HG03066 (cell line): ENCODE data around the gene YWHAQ.

Source experiments
- ATAC-seq: cut with Tn5 transposase; IDR thresholded peaks from one replicate; pipeline ENCODE4 v1.9.1; 2021; ENCODE audit warnings: low read depth; ENCODE audit not compliant: unreplicated experiment

Gene YWHAQ

DNA sequence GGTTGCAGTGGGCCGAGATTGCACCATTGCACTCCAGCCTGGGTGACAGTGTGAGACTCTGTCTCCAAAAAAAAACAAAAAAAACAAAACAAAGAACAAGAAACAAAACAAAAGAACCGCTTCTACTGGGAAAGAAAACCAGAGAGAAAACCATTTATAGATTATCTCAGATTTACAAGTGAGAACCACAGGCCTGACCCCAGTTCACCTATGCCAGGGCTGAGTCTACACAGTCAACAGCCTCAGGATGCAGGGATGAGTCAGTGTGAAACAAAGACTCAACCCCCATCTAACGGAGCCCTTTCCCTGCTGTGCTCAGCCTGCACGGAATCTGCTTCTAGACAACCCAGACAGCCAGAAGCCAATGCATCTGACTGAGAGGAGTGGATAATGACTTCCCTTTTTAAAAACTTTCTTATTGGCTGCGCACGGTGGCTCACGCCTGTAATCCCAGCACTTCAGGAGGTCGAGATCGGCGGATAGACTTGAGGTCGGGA, 25.5 kb upstream of the YWHAQ start:
- peak; percentile 92 for ATAC-seq

DNA sequence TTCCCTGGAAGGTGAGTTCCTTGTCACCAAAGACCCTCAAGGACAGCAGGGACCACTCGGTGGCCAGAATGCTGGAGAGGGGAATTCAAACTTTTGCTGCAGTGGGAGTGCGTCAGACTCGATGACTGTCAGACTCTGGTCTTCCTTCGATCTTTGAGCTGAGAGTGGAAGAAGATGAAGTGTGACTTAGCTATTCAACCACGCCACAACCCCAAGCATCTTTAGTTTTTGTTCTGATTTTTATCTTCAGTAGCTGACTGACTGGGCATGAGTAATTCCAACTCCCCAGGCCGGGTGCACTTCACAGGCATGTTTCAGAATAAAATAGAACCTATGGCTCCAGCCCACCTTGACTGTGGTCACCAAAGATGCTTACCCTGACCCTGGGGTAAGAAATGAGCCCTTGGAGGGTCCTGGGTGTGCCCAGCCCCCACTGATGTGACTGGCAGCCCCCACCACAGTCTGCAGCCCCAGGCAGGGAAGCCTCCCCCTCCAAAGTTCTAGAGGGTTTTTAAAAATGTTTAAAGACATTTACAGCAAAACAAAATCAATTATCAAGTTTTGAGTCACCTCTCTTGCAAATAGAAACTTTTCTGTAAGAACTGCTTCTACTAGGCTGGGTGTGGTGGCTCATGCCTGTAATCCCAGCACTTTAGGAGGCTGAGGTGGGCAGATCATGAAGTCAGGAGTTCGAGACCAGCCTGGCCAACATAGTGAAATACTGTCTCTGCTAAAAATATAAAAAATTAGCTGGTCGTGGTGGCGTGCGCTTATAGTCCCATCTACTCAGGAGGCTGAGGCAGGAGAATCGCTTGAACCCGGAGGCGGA, 24.9 kb upstream of the YWHAQ start:
- ATAC-seq = peak; percentile 33

DNA sequence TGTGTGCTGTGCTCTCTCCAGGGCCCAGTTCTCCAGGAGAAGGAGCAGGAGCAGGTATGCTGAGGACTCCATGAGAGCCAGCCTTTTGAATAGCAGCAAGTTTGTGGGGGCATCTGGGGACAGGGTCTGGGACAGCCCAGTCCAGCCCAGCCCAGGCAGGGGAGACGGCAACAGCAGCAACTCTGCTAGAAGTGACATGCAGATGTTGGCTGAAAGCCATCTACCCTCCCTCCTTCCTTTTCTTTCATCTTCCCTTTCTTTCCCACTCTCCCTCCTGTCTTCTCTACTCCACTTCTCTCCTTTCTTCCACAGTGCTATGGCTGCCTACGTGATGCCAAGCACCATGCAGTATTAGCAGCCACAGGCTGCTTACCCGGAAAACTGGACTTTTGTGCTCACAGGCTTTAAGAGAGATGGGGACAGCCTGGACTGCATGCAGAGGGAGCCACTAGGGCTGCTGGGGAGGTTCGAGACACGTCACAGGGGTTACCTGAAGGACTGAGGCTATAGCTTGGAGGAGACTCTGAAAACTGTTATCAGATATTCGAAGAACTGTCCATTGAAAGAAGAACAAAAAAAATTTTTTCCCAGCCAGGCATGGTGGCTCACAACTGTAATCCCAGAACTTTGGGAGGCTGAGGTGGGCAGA, 23.8 kb upstream of the YWHAQ start:
- no peak for ATAC-seq

DNA sequence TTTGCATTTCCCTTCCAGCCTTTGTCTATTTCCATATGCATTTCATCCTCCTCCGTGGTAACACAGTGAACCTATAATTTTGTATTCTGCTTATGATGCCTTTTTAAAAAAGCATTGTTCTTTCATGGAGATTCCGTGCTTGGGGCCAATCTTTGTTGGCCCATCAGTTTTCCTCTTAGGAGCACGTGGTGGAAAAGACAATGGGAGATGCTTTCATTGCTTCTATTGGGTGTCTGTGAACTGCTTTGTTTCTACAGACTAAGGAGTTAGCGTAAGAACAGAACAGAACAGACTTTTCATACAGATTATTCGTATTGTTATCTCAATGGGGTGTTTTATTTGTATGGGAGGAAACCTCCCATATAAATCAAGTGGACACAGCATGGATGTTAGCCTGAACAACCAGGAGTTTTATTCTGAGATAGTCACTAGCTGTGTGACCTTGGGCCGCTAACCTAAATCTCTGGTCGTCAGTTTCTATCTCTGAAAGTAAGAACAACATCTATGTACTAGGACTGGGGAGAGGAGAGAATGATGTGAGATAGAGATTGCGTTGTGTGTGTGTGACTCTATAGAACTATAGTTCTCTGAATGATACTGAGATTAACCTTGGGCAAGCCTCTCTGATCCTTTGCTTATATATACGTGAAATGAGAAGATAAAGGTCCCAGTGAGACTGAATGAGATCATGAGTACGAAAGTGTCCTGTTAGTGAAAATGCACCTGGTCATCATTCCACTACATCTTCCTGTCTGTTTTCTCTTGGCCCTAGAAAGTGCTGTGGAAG, 22.9 kb upstream of the YWHAQ start:
- ATAC-seq = no peak

DNA sequence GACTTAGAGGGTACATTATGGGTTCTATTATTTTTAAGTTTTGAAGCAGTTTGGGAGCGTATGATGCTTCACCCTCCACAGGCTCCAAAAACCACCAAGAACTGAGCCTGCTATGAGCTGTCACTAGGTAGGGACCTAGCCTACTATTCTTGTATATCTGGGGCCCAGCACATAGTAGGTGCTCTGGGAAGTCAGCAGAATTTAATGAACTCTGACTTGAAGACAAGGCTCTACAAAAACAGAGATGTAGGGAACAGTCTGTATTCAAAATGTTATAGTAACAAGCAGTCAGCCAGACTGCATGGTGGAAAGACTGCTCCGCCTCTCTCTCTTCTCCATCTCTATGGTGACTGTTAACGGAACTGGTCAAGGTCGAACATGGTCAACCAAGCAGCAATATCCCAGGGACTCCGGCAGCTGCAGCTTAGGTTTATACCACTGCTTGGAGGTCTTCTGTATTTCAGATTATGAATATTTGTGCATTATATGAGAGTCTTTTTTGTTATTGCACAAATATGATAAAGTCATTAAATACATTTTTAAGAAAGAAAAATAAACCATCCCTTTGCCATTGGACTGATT, 22.2 kb upstream of the YWHAQ start:
- no peak for ATAC-seq

DNA sequence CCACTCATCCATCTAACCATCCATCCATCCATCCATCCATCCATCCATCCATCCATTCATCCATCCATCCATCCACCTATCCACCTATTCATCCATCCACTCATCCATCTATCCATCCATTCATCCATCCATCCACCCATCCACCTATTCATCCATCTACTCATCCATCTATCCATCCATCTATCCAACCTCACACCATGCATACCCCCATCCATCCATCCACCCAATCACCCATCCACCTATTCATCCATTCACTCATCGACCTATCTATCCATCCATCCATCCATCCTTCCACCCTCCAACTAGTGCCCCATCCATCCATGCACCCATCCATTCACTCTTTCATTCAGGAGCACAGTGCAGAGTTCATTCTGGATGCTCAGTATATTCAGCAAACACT, 21.5 kb upstream of the YWHAQ start:
- no peak for ATAC-seq

DNA sequence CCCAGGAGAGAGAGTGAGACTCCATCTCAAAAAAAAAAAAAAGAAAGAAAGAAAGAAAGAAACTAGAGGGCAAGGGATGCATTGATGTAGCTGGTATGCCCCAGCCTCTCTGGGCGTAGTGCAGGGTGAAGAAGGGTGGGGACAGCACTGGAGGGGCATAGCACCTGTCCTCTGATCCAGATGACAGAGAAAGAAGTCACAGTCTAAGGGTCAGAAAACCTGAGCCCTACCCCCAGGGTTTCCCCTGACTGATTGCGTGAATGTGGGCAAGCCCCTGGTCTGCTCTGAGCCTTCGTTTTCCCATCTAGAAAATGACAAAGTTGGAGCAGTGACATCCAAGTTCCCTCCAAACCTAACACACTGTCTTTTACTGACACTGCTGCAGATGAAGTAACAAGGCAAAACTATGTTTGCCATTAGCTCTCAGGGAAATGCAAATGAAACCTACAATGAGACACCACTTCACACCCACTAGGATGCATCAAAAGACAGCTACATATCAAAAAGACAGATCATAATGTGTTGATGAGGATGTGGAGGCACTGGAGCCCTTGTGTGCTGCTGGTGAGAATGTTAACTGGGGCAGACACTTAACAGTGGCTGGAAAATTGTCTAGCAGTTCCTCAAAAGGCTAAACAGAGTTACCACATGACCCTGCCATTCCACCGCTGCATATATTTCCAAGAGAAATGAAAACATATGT, 19.5 kb upstream of the YWHAQ start:
- ATAC-seq = no peak

DNA sequence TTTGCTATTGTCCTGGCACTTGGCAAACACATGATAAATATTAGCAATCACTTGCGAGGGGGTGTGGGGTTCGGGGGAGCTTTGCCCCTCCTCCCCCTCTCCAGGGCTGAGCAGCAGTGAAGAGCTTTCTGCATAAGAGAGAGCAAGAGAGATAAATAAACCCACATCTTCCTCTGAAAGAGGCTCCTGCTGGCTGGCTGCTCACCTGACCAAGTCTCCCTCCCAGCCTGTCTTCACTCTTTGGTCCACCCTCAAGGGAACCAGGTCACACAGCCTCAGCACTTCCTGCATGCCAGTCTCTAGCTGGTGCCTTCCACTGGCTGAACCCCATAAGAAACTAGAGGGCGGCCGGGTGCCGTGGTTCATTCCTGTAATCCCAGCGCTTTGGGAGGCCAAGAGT, 18.5 kb upstream of the YWHAQ start:
- no peak for ATAC-seq

DNA sequence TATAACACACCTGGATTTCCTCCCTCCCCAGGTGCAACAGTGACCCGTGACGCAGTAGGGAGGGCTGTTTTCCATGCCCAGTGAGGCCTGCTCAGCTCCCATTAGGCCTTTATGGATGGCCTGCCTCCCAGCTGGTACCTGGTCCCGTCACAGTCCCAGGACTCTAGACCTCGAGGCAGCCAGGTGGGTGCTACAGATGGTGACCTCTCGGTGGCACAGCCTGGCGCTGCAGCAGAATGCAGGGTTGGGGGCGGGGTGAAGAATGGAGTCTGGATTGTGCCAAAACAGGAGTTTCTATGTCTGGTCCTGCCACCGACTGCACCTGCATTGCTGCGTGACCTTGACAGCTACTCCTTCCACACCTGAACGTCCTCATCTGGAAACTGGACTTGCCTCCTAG, 18.0 kb upstream of the YWHAQ start:
- no peak for ATAC-seq

DNA sequence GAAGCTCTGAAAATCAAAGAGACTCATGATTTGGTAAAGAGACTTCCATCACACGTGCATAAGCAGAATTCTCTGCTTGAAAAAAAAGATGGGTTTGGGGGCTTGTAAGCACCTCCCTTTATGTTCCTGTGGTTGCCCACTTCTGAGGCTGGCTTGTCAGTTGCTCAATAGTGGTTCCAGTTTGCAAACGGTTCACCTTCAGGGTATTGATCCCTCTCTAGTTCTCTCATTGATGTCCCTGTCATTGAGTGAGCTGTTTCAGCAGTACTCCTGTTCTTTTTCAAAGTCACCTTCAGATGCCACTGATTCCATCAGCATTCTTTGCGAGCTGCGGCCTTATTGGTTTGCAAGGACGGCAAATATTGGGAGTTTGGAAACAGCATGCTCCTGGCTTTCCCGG, 17.1 kb upstream of the YWHAQ start:
- ATAC-seq = no peak

DNA sequence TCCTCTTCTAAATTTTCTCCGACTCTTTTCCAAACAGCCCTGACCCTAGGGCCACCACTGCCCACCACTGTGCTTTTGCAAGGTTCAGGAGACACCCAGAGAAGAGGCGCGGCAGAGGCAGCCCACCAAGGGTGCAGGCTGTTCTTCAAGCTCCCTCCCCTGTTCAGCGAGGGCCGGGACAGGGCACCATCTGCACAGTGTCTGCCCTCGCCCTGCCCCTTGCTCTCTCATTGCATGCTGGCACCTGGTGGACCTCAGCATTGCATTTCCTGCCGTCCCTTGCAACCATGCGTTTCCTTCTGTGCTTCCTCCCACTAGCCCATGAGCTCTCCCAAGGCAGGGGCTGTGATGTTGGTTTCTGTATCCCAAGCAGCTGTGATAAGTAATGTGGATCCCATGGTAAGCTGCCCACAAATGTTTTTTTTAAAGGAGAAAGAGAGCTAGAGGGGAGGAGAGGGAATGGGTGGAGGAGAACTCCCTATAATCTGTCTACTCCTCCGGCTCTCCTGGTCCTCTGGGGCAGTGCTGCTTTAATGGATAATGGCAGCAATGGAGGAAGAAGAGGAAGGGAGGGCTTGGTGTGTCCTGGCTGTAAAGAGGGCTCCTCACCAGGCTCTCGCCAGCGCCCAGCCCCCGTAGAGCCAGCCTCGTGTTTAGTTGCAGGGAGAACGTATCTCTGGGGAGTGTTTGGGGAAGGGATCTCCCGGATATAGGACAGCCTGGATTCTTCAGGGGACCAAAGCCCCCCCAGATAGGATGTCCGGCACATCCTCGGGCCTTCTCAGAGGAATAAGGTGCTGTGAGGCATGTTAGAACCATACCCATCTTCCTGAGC, 15.6 kb upstream of the YWHAQ start:
- no peak for ATAC-seq

DNA sequence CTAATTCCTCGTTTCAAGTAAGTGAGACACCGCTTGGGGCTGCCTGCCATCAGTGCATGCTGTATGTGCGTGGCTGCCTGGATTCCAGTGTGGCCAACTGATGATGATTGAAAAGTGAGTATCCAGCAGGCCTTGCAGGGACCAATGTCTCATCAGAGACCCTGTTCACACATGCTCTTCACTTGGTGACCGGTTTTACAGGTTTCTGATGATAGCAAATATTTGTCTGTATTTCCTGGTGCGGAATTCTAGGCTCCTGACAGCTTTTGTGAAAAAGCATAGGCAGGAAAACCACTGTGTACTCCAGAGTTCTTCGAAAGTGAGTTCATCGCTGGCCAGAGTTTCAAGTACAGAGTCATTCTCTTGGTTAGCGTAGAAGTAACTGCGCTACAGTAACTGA, 13.8 kb upstream of the YWHAQ start:
- no peak for ATAC-seq

DNA sequence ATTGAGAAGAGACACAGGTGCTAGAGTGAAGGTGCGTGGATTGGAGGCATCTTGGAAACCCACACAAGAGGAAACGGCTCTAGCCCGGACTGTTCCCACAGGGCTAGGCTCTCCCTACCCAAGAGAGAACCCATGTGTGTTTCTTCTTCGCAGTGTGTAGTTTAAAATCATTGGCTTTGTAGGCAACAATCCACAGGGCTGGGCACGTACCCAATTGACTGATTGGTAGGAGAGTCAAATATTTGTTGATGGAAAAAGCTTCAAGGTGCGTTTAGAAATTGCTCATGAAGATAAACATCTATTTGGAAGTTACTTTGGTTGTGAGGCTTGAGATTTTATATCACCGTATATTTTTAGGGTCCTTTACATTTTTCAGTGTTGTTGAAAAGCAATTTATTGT, 13.2 kb upstream of the YWHAQ start:
- no peak for ATAC-seq

DNA sequence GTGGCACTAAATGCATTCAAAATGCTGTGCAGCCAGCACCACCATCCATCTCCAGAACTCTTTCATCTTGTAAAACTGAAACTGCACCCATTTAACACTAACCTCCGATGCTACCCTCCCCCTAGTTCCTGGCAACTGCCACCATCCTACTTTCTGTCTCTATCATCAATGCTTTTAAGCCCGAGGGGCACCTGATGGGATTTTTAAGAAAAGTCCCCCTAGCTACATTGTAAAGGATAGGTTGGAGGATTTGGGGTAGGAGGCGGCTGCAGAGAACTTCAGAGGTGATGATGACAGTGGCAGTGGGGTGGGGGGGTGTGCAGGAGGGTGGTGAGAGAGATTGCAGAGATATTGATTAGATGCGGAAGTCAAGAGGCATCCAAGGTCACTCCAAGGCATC, 10.8 kb upstream of the YWHAQ start:
- no peak for ATAC-seq

DNA sequence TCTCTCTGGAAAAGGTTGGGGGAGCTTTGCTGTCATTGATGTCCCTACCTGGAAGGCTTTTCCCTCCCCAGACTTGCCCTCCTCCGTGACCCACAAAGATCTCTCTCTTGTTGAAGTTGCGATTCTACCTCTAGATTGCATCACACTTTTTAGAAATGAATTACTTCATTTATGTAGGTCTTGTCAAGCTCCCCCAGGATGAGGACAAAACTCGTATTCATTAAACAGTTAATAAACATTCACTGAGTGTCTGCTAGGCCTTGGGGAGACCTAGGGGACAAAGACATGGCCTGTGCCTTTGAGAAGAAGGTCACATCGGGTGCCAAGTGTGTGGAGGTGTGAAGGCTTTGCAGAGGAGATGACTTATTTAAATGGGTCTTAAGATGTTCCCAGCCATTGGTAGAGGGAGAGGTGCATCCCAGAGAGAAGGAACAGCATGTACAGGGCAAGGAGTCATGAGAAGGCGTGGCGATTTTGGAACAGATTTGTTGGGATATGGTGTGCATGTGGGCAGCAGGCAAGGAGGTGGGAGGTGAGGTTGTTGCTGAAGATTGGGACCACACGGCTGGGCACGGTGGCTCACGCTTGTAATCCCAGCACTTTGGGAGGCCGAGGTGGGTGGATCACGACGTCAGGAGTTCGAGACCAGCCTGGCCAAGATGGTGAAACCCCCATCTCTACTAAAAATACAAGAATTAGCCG, 9.8 kb upstream of the YWHAQ start:
- ATAC-seq = no peak

DNA sequence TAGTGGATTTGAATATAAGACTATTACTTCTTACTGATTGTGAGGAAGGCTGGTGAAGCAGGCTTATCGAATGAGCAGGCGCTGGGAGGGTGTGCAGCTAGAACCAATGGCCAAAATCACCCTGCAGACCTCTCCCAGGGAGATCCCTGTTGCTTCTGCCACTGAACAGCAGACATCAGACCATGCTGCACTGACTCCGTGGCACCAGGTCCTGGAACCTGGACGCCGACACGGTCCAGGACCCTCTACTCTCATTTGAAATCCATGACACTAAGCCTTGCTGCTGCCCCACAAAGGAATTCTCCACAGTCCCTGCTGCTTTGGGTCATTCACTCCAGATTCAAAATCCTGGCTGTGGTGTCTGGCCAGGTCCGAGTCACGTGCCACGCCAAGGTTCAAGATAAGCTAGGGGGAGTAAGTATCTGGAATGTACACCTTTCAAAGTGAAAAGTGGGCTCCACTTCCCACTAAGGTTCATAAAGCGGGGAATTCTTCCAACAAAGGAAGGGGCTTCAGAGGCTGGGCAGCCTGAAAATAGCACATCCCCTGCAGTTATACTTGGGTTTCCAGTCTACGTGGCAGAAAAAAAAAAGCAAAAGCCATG, 9.0 kb upstream of the YWHAQ start:
- ATAC-seq = no peak

DNA sequence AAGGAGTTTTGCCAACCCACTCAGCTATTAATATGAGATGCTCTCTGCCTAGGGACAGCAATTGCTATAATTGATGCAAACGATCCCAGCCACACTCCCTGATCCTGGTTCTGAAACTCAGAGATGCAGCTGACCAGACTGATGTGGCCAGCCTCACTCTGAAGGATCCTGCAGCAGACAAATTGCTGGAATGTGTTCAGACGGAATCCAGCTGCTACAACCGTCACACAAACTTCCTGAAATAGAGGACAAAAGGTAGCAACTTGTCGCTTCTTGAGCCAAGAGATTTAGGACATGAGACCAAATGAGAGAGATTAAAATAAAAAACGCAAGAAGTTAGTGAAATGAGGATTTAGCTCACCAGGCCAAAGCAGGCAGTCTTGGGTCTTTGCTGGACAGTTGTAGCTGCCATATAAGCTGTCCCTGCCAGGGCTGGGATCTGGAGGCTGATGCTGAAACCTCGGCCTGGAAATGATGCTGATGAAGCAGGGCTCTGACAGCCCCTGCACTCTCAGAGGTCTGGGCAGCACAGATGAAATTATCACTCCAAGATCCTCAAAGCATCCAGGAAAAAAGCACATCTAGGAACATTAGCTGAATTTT, 8.3 kb upstream of the YWHAQ start:
- no peak for ATAC-seq

DNA sequence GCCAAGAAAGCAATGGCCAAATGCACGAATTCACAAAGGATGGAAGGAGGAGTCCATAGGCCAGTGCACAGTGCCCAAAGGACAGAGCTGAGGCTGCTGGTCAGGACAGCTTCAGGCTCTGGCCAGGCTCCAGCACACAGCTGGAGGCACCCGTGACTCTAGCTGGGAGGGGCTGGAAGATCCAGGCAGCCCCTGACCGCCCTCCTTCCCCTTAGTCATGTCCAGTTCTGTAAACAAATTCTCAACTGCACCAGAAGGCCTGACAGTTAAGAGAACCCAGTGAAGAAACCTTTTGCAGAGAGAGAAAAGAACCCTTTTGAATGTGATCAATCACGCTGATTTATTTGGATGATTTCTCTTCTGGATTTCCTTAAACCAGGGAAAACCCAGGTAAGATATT, 7.7 kb upstream of the YWHAQ start:
- ATAC-seq = no peak
